Fibroblast of peridontal ligament (primary cell): ENCODE measurements around the gene SCFD2.

Source experiments
- DNase-seq: peaks from one replicate; pipeline ENCODE4 v3.0.0-alpha.2; 2010; ENCODE audit errors: extremely low read depth

The SCFD2 gene

DNA sequence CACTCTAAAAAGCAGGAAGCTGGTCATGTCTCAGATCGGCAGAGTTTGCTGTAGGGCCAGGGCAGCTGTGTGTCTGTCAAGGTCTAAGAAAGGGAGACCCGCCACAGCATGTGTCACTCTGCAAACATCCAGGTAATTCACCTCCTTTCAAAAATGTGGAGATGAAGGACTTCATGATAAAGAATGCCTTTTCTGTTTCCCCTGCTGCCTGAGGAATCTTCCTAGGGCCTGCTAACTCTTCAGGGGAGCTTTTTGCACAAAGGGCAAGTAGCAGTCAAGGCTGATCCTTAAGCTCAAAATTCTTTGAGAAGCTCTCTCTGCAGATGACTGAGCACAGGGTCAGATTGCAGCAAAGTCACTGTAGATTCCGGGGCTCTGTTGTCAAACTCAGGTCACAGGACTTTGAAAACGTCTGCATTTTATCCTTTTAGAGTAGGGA, 482.7 kb downstream of the SCFD2 start:
- no peak for DNase-seq

DNA sequence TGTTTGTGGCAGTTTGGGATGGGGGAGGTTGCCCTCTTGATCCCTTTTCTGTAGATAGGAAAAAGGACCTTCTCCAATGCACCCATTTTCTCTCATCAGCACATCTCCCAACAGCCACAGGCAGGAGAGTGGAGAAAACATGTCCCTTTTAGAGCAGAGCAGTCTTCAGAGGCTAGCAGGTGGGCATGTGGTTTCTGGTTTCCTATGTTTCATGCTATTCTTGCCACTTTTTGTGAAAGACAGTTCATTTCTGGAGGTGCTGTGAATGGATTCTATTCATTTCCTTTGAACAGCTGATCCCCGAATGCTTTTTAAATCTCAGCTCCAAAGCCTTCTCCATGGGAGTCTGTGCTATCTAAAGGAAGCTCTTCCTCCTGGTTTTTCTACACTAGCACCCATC, 484.9 kb downstream of the SCFD2 start:
- DNase-seq = no peak

DNA sequence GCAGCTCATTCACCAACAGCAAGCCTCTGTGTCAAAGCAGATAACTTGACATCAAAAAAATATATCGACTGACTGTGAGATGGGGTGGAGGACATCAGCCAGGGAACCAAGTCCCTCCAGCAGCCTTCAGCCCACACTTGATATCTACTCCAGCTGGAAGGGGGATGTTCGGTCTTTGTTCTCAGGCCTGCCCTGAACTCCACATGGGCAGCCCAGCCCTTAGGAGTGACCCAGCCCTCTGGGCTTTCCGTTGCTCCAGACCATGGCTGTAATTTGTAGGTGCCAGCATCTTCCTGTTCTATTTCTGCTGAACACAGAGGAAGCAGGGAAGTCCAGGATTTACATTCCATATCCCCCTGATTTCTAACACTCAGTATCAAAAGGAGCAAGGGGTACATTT, 486.4 kb downstream of the SCFD2 start:
- DNase-seq = no peak

DNA sequence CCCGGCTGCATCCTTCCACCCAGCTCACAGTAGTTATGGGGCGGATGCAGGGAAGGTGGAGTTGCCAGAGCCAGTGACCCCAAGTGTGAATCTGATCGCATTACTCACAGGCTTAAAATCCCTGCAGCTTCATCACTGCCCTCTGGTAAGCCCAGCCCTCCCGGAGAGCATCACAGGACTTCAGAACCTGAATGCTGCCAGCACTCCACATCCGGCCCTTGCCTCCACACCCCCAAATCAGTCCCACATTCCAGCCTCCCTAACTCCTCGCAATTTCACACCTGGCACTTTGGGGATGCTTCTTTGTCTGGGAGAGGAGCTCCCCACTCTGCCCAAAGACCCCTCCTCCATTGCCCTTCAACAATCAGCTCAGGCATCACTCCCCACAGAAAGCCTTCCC, 488.2 kb downstream of the SCFD2 start:
- DNase-seq = no peak

- no peak for DNase-seq
Measured at GRCh38 chr4:52877036-52877435, 488.8 kb downstream of the SCFD2 start.

- DNase-seq = no peak
Measured at GRCh38 chr4:52876069-52876468, 489.8 kb downstream of the SCFD2 start.

GRCh38 chr4:52874948-52875347, 490.9 kb downstream of the SCFD2 start:
- no peak for DNase-seq

- DNase-seq = no peak
Measured at GRCh38 chr4:52873861-52874343, 492.0 kb downstream of the SCFD2 start.

GRCh38 chr4:52873191-52873590, 492.7 kb downstream of the SCFD2 start:
- no peak for DNase-seq

GRCh38 chr4:52870225-52870624, 495.6 kb downstream of the SCFD2 start:
- no peak for DNase-seq

- DNase-seq = no peak
Measured at GRCh38 chr4:52869656-52870055, 496.2 kb downstream of the SCFD2 start.

- DNase-seq = peak; percentile 73
Measured at GRCh38 chr4:52869196-52869595, 496.7 kb downstream of the SCFD2 start.

DNA sequence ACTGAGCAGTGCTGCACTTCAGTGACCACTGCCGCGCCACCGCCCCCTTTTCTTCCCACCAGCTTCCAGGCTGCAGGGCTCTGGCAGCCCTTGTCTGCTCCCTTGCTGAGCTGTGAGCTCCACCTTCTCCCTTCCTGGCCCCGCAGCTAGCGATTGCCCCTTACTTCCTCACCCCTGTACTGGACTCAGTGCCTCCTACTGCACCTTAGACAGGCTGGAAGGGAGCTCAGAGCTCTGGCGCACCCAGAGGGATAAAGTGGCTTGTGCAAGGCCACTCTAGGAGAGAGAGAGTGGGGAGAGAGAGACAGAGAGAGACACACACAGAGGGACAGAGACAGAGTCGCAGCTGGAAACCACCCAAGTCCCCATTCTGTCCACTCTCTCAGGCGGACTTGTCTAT, 497.7 kb downstream of the SCFD2 start:
- DNase-seq = no peak

DNA sequence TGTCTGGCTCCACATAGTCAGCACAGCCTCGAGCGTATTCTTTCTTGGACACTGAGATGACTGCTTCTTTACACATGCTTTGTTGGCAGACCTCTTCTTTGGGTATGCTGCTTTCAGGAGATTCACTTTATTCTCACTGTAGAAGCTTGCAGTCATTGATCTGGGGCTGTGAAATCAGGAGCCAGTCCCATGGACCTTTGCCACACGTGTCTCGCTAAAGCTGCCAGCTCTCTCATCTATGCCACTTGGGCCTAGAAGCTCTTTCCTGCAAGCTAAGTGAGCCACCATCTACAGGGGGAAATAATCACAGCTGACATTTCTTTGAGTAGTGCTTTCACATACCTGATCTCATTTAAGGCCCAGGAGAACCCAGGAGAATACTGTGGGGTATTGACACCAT, 498.7 kb downstream of the SCFD2 start:
- no peak for DNase-seq

- DNase-seq = no peak
Measured at GRCh38 chr4:52866734-52867133, 499.1 kb downstream of the SCFD2 start.

GRCh38 chr4:52865300-52865699, 500.6 kb downstream of the SCFD2 start:
- DNase-seq = no peak

GRCh38 chr4:52864793-52865192, 501.1 kb downstream of the SCFD2 start:
- DNase-seq = peak; percentile 79

DNA sequence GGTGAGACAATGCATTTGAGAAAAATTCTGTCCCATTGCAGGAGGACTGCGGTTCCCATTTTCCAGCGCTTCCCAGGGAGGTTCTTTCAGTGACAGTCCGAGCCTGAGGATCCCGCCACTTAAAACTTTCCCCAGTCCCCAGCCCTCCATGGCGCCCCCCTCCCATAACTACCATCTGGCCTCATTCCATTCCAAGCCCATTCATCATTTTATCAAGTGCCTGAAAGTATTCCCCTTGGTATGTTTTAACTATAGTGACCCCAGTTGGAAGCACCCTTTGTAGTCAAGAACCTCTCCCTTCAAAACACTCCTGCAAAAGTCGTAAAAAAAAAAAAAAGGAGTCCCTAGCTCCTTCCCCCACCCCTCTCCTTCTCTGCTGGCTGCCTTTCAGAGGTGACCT, 502.5 kb downstream of the SCFD2 start:
- DNase-seq = no peak

DNA sequence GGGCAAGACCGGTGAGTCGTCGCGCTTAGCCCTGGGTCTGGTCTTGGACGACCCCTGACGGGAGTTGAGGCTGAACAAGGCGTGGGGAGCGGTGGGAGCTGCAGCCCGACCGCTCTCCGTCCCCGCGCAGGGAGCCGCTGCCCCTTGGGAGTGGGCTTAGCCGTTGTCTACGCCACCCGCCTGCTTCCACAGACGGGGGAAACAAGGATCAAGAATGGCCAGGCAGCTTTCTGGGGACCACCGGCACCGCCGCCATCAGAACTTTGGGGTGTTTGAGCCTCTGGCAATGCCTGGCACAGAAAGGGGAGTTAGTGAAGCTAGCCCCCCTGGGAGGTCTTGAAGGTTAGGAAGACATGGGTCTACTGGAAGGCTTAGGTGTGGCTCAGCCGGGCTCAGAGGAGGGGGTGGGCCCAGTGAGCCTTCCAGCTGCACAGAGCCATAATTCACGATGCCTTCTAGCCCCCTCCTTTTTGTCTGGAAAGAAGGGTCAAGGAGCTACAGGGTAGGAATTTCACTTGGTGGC, 503.2 kb downstream of the SCFD2 start:
- no peak for DNase-seq

- peak; percentile 46 for DNase-seq
Measured at GRCh38 chr4:52861879-52862616, 503.8 kb downstream of the SCFD2 start, which contains the start of gene RASL11B. RASL11B (plus strand) TSS chr4:52862317; CDS start chr4:52862508, 191 bp downstream.

DNA sequence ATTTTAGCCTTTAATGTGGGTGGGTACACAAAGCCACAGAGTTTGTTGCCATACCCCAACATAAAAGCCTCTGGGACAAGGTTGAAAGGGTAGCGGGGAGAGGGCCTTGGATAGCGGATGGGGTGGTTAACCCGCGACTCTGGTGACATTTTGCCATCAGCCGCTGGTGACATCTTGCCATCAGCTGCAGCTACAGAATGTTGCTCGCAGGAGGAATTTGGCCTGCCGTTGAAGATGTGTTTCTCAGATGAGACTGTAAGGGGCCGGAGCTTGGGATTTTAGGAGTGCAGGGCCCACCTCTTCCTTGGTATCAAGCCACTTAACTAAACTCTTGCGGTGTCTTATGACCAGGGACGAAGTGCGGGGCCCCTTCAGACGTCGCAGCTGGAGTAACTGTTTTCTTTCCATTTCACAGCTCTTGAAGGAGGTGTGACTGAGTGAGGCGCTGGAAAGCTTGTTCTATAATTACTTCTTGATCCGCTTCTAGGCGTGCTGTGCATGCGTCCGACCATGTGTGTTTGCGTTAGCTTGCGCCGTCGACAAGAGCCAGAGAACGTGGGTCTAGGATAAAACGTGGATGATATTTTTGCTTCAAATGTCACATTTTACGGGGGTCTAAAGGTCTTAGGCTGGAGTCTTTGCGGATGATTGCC, 504.6 kb downstream of the SCFD2 start:
- DNase-seq = no peak

- DNase-seq = no peak
Measured at GRCh38 chr4:52860361-52860760, 505.5 kb downstream of the SCFD2 start.

- no peak for DNase-seq
Measured at GRCh38 chr4:52856801-52857200, 509.1 kb downstream of the SCFD2 start.
